Activated T-cell treated with anti-CD3 and anti-CD28 coated beads, Interleukin-2, amount 50 U/mL, for 24 hours (primary cell): ENCODE data around the gene NEK5.

Experiments used
- DNase-seq: peaks from one replicate; pipeline ENCODE4 v3.0.0-alpha.2; 2020
- H3K27ac Mint-ChIP-seq: 2 replicates; pipeline ENCODE4 v1.8.0; 2020; ENCODE audit warnings: mild to moderate bottlenecking, mixed read lengths
- H3K27me3 Mint-ChIP-seq: 2 replicates; pipeline ENCODE4 v1.8.0; 2020; ENCODE audit warnings: mixed read lengths
- H3K36me3 Mint-ChIP-seq: 2 replicates; pipeline ENCODE4 v1.8.0; 2020; ENCODE audit warnings: low read depth, mixed read lengths
- H3K4me1 Mint-ChIP-seq: 2 replicates; pipeline ENCODE4 v1.8.0; 2020; ENCODE audit warnings: low read depth, mixed read lengths
- H3K4me3 Mint-ChIP-seq: 2 replicates; pipeline ENCODE4 v1.8.0; 2020; ENCODE audit warnings: mild to moderate bottlenecking, moderate library complexity, mixed read lengths
- H3K9me3 Mint-ChIP-seq: 2 replicates; pipeline ENCODE4 v1.8.0; 2020; ENCODE audit warnings: mixed read lengths

The NEK5 gene

DNA sequence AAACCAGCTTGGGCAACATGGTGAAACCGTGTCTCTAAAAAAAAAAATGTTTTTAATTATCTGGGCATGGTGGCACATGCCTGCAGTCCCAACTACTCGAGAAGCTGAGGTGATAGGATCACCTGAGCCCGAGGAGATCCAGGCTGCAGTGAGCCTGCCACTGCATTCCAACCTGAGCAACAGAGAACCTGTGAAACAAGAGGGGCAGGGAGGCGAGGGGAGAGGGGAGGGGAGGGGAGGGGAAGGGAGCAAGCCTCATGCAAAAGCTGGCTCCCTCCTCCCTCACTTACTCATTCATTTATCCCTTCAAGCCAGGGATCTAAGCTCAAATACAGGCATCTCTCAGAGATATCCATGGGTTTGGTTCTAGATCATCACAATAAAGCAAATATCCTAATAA lies 126.5 kb downstream of the NEK5 start:
- peaks cover 9% of the 10 kb centered on the region for H3K27me3 Mint-ChIP-seq
- H3K9me3 Mint-ChIP-seq, result no peaks in the 10 kb centered on the region
- H3K4me1 Mint-ChIP-seq, result no peaks in the 10 kb centered on the region
- H3K4me3 Mint-ChIP-seq, result no peak overlapping the region
- DNase-seq, result no peak
- no peak overlapping the region for H3K27ac Mint-ChIP-seq
- H3K36me3 Mint-ChIP-seq, result no peaks in the 10 kb centered on the region

DNA sequence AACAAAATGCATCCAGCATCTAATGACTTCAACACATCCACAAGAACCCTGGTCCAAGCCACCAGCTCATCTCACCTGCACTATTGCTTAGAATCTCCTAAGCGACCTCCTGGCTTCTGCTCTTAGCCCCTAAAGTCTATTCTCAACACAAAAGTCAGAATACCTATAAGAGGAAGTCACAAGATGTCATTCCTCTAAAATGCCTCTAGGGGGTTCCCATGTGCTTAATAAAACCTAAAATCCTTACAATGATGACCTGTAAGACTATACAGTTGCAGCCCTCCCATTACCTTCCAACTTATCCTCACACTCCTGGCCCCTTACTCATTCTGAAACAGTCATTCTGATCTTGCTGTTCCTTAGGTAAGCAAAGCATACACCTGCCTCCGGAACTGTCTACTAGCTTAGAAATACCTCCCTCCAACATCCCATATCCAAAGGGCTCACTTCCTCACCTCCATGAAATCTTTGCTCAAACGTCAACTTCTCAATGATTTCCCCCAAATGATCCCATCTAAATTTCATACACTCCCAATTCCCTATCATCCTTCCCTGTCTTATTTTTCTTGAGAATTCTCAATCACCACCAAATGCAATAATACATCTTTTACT lies 127.6 kb downstream of the NEK5 start:
- DNase-seq, result no peak
- no peak overlapping the region for H3K4me3 Mint-ChIP-seq
- no peaks in the 10 kb centered on the region for H3K36me3 Mint-ChIP-seq
- no peaks in the 10 kb centered on the region for H3K4me1 Mint-ChIP-seq
- H3K9me3 Mint-ChIP-seq, result no peaks in the 10 kb centered on the region
- peaks cover 8% of the 10 kb centered on the region for H3K27me3 Mint-ChIP-seq
- no peak overlapping the region for H3K27ac Mint-ChIP-seq

DNA sequence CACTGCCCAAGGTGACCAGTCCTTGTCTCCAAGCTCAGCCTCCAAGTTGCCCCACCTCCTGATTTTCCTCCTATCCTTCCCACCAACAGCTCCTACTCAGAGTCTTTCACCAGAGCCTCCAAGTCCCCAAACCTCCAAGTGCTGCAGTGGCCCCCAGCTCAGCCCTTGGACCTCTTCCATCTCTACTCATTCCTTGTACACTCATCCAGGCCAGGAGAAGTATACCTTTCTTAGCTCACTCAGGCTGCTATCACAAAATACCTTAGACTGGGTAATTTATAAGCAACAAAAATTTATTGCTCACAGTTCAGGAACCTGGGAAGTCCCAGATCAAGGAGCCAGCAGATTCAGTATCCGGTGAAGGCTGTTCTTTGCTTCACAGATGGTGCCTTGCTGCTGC lies 129.0 kb downstream of the NEK5 start:
- peaks cover 8% of the 10 kb centered on the region for H3K27me3 Mint-ChIP-seq
- H3K4me3 Mint-ChIP-seq, result no peak overlapping the region
- no peak for DNase-seq
- no peak overlapping the region for H3K27ac Mint-ChIP-seq
- H3K36me3 Mint-ChIP-seq, result no peaks in the 10 kb centered on the region
- no peaks in the 10 kb centered on the region for H3K9me3 Mint-ChIP-seq
- no peaks in the 10 kb centered on the region for H3K4me1 Mint-ChIP-seq

DNA sequence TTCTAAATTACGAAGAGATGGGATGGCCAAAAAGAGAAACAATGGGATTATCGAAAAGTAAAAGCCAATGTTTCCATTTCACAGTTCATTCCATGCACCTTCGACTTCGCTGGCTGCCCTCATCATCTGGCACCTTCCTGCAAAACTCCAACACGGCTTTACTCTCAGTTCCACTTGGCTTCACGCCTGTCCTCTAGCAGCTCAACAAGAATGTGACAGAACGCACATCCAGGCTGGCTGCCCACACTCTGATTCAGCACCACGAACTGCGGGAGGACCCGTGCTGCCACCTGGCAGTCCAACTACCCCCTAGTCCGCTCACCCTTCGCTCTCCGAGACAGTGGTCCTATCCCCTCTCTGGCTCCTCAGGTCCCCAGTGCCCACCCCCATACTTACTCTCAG lies 129.4 kb downstream of the NEK5 start:
- no peaks in the 10 kb centered on the region for H3K9me3 Mint-ChIP-seq
- no peak overlapping the region for H3K27ac Mint-ChIP-seq
- H3K4me1 Mint-ChIP-seq, result no peaks in the 10 kb centered on the region

DNA sequence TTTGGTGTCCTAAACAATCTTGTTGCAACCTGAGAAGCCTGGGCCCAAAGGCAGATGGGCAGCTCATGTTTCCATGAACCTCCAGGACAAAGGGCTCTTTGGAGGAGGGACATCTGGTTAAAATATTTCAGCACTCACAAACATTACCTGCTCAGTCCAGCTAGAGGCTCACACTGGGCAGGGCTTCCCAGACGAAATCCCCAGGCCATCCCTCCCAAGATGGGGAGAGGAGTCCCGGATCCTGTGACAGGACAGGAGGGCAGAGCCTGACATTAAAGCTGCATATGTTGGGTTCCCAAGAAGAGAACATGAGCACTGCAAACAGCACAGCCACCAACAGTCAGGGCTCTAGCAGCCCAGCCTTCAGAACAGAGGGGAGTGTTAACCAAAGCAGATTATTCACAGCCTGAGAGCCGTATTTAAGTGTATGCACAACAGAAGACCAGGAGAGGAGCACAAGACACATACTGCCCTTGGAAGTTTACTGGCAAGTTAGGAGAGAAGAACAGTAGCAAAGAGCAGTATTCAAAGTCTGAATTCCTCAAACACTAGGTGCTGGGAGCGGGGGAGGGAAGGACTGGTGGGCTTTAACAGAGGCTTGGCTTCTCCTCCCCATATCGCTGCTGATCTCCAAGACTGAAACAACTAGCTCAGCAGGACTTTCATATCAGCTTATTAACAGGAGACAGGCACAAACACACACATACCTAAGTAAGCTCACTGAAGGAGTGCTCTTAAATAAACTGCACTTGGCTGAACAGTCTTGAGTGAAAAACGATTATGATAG lies 130.0 kb downstream of the NEK5 start:
- no peak for DNase-seq
- H3K4me1 Mint-ChIP-seq, result no peaks in the 10 kb centered on the region
- no peaks in the 10 kb centered on the region for H3K9me3 Mint-ChIP-seq
- no peaks in the 10 kb centered on the region for H3K36me3 Mint-ChIP-seq
- peaks cover 8% of the 10 kb centered on the region for H3K27me3 Mint-ChIP-seq
- H3K4me3 Mint-ChIP-seq, result no peak overlapping the region
- H3K27ac Mint-ChIP-seq, result no peak overlapping the region

More for the DNA sequence above, 129.4 kb downstream of the NEK5 start:
- Mint-ChIP-seq H3K36me3 (no peaks in the 10 kb centered on the region), H3K4me3 (no peak overlapping the region), H3K27me3 (peaks cover 8% of the 10 kb centered on the region)
- no peak for DNase-seq

DNA sequence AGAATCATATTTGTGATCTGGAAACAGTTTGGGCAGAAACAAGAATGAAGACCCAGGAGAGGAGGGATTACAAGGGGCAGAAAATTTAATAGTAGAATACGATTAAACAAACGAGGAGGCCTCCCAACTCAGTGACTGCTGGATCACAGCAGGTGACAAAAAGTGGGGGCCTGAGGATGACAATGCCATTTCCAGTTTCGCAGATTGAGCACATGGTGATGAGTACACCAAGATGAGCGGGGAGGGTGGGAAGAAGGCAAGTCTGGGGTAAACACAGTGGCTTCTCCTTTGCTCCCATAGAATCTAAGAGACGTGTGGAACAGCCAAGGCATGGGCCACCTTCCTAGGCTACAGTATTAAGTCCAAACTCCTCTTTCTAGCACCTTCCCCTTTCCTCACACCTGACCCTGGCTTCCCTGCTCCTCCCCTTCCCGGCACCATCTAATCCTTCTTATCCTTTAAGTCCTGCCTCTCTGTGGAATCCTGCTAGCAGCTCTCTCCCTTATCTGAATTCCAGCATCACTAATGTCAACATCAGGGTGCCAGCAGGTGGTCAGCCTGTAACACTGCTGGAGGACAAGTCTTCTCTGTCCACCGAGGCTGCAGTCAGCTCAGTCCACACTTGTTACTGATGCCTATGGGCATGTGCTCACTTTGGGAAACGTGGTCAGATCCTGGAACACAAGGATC lies 131.1 kb downstream of the NEK5 start:
- H3K4me1 Mint-ChIP-seq, result no peaks in the 10 kb centered on the region
- no peak for DNase-seq
- H3K27me3 Mint-ChIP-seq, result peaks cover 8% of the 10 kb centered on the region
- no peak overlapping the region for H3K4me3 Mint-ChIP-seq
- no peak overlapping the region for H3K27ac Mint-ChIP-seq
- no peaks in the 10 kb centered on the region for H3K36me3 Mint-ChIP-seq
- H3K9me3 Mint-ChIP-seq, result no peaks in the 10 kb centered on the region

DNA sequence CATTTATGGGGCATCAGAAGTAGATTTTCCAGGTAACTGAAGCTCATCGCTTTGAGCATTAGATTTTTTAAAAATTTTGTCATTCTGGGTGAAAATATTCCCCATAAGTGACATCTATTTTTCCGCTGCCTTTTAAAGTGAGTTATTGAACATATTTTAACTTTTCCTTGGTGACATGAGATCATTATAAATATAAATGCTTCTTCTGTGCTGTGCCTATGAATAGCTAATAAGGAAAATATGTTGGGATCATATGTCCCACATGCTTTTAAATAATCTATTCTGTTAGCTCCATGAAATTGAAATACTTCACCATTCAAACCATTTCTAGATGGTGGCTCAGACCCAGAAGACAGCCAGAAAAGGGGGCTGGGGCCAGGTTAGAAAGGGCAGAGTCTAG lies 131.7 kb downstream of the NEK5 start:
- H3K4me3 Mint-ChIP-seq, result no peak overlapping the region
- peaks cover 8% of the 10 kb centered on the region for H3K27me3 Mint-ChIP-seq
- H3K27ac Mint-ChIP-seq, result no peak overlapping the region
- no peaks in the 10 kb centered on the region for H3K4me1 Mint-ChIP-seq
- no peaks in the 10 kb centered on the region for H3K36me3 Mint-ChIP-seq
- H3K9me3 Mint-ChIP-seq, result no peaks in the 10 kb centered on the region
- no peak for DNase-seq

DNA sequence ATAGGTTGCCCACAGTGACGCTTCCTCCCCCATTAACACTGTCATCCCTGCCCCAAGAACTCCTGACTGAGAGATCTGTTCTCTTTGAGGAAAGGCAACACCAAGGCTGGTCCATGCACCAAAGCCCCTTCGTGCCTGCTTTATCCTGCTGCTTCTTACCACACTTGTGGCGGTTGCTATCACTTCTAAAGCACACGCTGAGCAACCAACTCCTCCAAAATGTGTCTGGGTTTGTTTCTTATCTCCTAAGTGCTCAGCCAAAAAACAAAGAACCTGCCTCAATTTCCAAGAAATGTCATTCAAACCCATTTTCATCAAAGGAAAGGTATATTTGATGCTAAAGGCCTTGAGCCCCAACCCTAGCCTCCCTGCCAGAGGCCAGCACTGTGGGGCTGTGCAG lies 132.2 kb downstream of the NEK5 start:
- H3K9me3 Mint-ChIP-seq, result no peaks in the 10 kb centered on the region
- H3K4me1 Mint-ChIP-seq, result no peaks in the 10 kb centered on the region
- no peaks in the 10 kb centered on the region for H3K36me3 Mint-ChIP-seq
- peaks cover 8% of the 10 kb centered on the region for H3K27me3 Mint-ChIP-seq
- no peak for DNase-seq
- H3K27ac Mint-ChIP-seq, result no peak overlapping the region
- no peak overlapping the region for H3K4me3 Mint-ChIP-seq

DNA sequence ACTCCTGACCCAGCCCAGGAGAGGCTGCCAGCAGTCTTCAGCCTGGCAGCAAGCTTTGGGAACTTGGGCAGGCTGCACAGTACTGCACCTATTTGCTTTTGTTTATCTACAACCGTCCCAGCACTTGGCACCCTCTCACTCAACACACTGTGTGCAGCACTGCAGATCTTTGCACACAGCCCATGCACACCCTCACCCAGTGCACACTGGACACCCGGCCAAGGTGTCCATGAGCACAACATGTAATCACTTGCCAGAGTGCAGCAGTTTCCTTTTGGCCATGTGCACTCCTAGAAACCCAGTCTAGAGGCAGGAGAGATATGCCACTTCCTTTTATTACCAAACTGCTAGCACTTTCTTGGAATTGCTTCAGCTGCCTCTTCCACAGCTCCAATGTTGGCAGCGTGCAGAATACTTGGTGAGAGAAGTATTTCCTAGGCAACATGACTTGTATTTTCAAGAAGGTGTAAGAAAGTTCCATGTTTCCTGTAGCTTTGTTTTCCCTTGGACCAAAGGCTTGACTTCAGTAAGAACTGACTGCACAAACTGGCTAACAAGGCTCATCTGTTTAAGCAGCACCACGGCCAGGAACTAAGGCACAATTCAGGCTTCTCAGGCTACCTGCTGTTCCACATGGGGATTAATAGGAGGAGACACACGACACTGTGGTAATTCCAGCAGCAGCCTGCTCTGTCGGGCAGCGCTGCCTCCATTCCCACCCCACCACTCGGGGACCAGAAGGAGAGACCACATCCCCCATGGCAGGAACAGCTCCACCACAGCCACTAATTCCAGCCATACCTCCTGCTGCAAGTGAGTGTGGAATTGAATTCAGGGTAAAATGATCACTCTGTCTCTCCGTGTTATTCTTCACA lies 133.0 kb downstream of the NEK5 start:
- Mint-ChIP-seq H3K27me3 (peaks cover 11% of the 10 kb centered on the region), H3K4me3 (no peak overlapping the region), H3K27ac (no peak overlapping the region), H3K36me3 (no peaks in the 10 kb centered on the region), H3K9me3 (no peaks in the 10 kb centered on the region), H3K4me1 (no peaks in the 10 kb centered on the region)
- DNase-seq, result no peak

DNA sequence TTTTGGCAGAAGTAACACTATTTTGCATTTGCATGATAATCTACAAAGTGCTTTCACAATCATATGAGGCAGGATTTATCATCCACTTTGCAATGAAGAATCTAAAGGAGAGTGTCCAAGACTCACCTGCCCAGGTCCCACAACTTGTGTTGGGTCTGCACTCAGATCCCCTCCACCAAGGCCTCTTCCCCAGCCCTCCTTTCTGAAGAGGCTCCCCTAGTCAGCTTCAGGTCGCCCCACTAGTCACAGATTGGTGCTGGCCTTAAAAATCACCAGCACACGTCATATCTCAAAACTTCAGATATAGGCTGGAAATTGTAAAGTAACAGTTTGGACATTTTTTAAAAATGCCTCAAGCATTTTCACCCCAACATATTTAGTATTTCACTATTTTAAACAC lies 135.2 kb downstream of the NEK5 start:
- DNase-seq, result no peak
- Mint-ChIP-seq H3K36me3 (no peaks in the 10 kb centered on the region), H3K9me3 (no peaks in the 10 kb centered on the region), H3K27ac (no peak overlapping the region), H3K4me3 (no peak overlapping the region), H3K4me1 (no peaks in the 10 kb centered on the region), H3K27me3 (peaks cover 3% of the 10 kb centered on the region)

DNA sequence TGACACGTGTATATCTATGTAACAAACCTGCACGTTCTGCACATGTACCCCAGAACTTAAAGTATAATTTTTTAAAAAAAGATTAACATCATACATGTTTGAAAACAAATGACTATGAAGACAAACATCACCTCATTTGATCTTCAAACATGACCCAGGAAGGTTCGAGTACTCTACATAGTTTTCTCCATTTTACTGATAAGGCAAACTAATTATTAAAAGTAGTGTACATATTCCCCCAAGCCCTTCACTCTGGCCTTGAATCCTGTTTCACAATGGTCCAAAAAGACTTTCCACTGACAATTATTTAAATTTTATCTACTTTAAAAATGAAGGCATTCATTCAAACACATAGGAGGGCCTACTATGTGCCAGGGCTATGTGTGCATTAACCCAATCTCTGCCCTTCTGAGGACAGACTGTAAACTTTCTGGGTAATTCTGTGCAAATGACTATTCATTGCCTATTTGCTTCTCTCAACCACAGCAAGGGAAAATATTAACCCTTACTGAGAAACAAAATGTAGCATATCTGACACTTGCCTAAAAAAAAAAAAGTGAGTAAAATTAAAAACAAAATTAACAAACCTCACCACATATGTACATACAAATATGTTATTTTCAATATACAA lies 139.8 kb downstream of the NEK5 start:
- Mint-ChIP-seq H3K4me1 (no peaks in the 10 kb centered on the region), H3K27me3 (peaks cover 14% of the 10 kb centered on the region), H3K9me3 (peaks cover 3% of the 10 kb centered on the region), H3K27ac (no peak overlapping the region), H3K4me3 (no peak overlapping the region), H3K36me3 (no peaks in the 10 kb centered on the region)
- no peak for DNase-seq
